Activated naive CD4-positive, alpha-beta T cell (primary cell): Measurements from ENCODE around the gene RASSF5.
"Not testable (repeated sequence)": the region's sequence is repeated elsewhere in the genome, so short reads cannot be mapped to it uniquely, and the experiment has no call there.

ENCODE experiments used
- DNase-seq, 4 experiments: peaks; one replicate each; lab custom pipeline; 2025; lab: John Stamatoyannopoulos, UW

RASSF5 gene

GRCh38 chr1:206586501-206587445 lies 79.4 kb downstream of the RASSF5 start:
- DNase-seq: no peak

GRCh38 chr1:206587904-206588303 lies 80.6 kb downstream of the RASSF5 start:
- DNase-seq: no peak

GRCh38 chr1:206588492-206588891 lies 81.2 kb downstream of the RASSF5 start:
- DNase-seq: no peak

GRCh38 chr1:206589206-206589605 lies 81.9 kb downstream of the RASSF5 start:
- no peak for DNase-seq

GRCh38 chr1:206590025-206590758 lies 82.9 kb downstream of the RASSF5 start:
- no peak for DNase-seq

- DNase-seq: no peak
Observed at GRCh38 chr1:206591226-206591625, 83.9 kb downstream of the RASSF5 start.

- no peak for DNase-seq
Observed at GRCh38 chr1:206591696-206592095, 84.4 kb downstream of the RASSF5 start.

GRCh38 chr1:206593351-206593925 lies 86.1 kb downstream of the RASSF5 start:
- DNase-seq: no peak

- DNase-seq: no peak
Observed at GRCh38 chr1:206595581-206596318, 88.4 kb downstream of the RASSF5 start.

- no peak for DNase-seq
Observed at GRCh38 chr1:206596319-206596666, 89.0 kb downstream of the RASSF5 start.

GRCh38 chr1:206600527-206600926 lies 93.2 kb downstream of the RASSF5 start:
- DNase-seq: no peak

GRCh38 chr1:206604861-206605260 lies 97.5 kb downstream of the RASSF5 start:
- DNase-seq: no peak

GRCh38 chr1:206606867-206607266 lies 99.5 kb downstream of the RASSF5 start:
- no peak for DNase-seq

- DNase-seq: peak in 3 of 4 experiments; percentile 11 to 48 (median 25)
Observed at GRCh38 chr1:206608108-206608698, 100.9 kb downstream of the RASSF5 start.

- no peak for DNase-seq
Observed at GRCh38 chr1:206609229-206609991, 102.1 kb downstream of the RASSF5 start.

GRCh38 chr1:206612129-206612876 lies 105.0 kb downstream of the RASSF5 start, which contains the start of gene EIF2D:
Gene EIF2D, minus strand, starts transcription at chr1:206612465. Its CDS starts 123 bp downstream, at chr1:206612342.
- peak; percentile 87 to 93 (median 90) for DNase-seq

GRCh38 chr1:206626396-206626795 lies 119.1 kb downstream of the RASSF5 start:
- DNase-seq: not testable (repeated sequence)

- DNase-seq: no peak
Observed at GRCh38 chr1:206628916-206629315, 121.6 kb downstream of the RASSF5 start.

GRCh38 chr1:206631085-206631509 lies 123.8 kb downstream of the RASSF5 start:
- no peak for DNase-seq

- DNase-seq: no peak
Observed at GRCh38 chr1:206633708-206634121, 126.4 kb downstream of the RASSF5 start.
